Raji (cell line): ENCODE data around the gene MOV10.

Experiments used
- POLR2A ChIP-seq: IDR thresholded peaks from 2 replicates; pipeline ENCODE4 v1.6.1; 2011; ENCODE audit warnings: low read depth, low read length, control low read depth; ENCODE audit not compliant: insufficient read depth

MOV10 gene

DNA sequence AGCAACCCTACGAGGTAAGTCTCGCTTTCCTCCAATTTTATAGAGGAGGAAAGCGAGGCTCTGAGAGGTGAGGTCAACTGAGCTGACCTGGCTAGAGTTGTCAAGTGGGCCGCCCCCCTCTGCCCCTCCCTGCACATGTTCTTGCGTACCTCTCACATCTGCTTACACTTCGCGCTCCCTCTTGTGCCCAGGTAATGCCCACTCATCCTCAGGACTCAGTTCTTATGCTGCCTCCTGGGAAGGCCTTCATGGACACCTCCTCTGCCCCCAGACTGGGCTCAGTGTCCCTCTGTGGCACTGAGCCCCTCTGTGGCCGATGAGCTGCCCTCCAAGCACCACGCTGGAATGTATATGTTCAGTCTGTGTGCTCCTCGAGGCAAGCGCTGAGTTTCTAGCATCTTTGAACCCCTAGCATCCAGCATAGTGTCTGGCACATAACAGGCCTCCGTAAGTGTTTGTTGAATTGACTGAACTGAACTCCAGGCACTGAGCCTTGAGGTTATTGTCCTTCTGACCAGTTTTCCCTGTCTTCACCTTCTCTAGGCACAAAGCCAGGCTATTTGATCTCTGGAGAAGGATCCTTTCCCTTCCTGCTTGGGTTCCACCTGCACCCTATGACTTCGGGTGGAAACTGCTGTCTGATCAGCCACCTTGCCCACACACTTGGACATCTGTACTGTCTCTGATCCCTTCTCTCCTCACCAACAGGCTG, 13.5 kb downstream of the MOV10 start:
- TF ChIP-seq POLR2A, result no peak

DNA sequence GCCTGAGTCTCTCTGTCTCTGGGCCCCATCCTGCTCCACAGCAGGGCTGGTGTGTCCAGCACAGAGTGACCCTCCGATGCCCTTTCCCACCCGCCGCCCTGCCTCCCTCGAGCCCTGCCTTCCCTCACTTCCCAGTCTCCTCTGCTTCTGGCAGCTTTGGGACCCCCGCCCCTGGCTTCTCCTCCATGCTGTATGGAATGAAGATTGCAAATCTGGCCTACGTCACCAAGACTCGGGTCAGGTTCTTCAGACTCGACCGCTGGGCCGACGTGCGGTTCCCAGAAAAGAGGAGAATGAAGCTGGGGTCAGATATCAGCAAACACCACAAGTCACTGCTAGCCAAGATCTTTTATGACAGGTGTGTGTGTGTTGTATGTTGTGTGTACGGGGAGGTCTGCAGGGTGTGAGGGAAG, 14.3 kb downstream of the MOV10 start:
- TF ChIP-seq POLR2A, result no peak

DNA sequence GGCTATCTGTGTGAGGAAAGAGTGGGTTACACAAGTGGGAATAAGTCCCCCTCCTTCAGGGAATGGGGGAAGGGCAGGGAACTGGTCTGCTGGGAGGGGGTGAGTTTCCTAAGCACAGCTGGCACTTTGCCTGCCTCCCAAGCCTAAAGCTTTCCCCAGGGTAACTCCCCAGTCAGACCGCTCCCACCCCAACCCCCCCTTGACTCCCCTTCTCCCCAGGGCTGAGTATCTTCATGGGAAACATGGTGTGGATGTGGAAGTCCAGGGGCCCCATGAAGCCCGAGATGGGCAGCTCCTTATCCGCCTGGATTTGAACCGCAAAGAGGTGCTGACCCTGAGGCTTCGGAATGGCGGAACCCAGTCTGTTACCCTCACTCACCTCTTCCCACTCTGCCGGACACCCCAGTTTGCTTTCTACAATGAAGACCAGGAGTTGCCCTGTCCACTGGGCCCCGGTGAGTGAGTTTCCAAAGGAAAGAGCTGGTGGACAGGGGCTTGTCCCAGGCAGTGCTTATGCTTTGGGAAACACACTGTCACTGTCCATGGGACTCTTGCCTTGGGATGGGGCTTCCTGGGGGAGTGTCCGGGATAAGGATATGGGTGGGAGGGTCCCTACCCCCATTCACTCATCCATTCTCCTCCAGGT, 14.9 kb downstream of the MOV10 start:
- TF ChIP-seq POLR2A, result no peak

DNA sequence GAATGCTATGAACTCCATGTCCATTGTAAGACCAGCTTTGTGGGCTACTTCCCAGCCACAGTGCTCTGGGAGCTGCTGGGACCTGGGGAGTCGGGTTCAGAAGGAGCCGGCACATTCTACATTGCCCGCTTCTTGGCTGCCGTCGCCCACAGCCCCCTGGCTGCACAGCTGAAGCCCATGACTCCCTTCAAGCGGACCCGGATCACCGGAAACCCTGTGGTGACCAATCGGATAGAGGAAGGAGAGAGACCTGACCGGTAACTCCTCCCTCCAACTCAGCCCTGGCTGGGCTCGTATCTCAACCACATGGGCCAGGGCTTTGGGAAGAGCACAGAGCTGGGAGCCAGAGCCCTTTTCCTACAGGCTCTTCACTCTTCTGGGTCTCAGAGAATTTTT, 15.4 kb downstream of the MOV10 start:
- no peak for TF ChIP-seq POLR2A

DNA sequence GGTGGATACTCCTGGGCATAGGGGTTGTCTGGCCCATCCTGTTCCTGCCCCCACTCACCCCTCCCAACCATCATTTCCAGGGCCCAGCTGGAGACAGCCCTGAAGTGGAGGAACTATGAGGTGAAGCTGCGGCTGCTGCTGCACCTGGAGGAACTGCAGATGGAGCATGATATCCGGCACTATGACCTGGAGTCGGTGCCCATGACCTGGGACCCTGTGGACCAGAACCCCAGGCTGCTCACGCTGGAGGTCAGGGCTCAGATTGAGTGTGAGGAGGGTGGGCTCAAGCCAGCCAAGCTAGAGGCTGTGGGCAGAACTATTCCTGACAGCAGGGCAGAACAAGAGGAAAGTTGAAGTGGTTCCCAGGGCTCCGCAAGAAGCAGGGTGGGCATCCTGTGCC, 18.2 kb downstream of the MOV10 start:
- TF ChIP-seq POLR2A, result no peak

DNA sequence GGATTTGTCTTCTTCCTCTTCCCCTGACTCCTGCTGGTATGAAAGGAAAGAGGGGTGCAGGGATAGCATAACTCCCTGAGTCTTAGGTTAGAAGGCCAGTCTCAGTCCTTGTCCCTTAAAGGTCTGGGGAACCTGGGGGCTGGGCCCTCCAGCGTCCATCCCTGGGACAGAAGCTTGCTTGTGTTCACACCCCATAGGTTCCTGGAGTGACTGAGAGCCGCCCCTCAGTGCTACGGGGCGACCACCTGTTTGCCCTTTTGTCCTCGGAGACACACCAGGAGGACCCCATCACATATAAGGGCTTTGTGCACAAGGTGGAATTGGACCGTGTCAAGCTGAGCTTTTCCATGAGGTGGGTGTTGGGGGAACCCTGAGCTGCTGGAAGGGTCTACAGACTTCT, 19.4 kb downstream of the MOV10 start:
- TF ChIP-seq POLR2A, result no peak

DNA sequence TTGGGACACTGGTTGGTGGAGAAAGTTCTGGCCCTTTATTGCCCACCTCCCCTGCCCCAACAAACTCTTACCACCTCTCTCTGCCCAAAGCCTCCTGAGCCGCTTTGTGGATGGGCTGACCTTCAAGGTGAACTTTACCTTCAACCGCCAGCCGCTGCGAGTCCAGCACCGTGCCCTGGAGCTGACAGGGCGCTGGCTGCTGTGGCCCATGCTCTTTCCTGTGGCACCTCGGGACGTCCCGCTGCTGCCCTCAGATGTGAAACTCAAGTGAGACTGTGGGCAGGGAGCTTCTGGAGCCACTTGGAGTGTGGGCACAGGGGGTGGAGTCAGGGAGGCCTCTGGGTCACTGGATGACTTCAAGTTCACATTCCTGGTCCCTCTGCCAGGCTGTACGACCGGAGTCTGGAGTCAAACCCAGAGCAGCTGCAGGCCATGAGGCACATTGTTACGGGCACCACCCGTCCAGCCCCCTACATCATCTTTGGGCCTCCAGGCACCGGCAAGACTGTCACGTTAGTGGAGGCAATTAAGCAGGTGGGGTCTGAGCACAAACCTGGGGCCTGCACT, 20.0 kb downstream of the MOV10 start:
- no peak for TF ChIP-seq POLR2A

DNA sequence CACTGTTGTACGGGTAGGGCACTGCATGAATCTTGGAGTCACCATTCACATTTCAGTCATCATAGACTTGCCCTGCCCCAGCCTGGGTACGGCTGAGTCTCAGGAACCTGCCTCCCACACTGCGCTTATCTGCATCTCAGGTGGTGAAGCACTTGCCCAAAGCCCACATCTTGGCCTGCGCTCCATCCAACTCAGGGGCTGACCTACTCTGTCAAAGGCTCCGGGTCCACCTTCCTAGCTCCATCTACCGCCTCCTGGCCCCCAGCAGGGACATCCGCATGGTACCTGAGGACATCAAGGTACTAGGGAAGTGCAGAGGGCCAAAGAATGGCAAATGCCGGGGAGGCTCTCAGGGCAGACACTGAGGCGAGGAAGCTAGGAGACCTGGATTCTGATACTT, 20.8 kb downstream of the MOV10 start:
- no peak for TF ChIP-seq POLR2A

DNA sequence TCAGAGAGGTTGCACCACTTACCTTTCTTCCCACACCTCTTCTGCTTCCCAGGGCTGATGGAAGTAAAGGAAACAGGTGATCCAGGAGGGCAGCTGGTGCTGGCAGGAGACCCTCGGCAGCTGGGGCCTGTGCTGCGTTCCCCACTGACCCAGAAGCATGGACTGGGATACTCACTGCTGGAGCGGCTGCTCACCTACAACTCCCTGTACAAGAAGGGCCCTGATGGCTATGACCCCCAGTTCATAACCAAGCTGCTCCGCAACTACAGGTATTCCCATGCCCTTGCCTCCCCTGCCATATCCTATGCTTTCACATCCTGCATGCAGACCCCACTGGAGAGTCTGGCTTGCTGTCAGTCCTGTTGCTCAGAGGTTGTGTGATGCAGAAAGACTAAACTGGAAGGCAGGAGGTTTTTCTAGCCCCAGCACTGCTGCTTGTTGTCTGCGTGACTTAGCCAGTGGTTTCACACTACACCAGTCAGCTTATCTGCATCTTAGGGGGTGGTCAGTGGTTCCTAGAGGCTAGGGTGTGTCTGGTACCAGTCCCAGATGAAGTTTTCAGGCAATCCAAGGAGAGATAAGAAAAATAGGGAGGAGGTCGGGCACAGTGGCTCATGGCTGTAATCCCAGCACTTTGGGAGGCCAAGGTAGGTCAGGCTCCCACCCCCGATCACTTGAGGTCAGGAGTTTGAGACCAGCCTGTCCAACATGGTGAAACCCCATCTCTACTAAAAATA, 22.3 kb downstream of the MOV10 start:
- no peak for TF ChIP-seq POLR2A

DNA sequence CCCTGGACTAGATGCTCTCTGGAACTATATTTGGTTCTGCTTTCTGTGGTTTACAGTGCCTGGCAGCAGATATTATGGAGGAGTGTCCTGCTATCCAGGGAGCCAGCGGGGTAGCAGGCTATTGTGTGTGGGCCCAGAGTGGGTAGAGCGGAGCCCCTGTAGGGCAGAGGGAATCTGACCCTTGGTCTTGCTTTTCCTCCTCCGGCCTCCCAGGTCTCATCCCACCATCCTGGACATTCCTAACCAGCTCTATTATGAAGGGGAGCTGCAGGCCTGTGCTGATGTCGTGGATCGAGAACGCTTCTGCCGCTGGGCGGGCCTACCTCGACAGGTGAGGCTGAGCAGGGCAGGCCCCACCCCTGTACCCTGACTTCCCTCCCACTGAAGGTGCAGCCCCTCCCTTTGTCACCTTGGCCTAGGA, 23.3 kb downstream of the MOV10 start:
- no peak for TF ChIP-seq POLR2A

DNA sequence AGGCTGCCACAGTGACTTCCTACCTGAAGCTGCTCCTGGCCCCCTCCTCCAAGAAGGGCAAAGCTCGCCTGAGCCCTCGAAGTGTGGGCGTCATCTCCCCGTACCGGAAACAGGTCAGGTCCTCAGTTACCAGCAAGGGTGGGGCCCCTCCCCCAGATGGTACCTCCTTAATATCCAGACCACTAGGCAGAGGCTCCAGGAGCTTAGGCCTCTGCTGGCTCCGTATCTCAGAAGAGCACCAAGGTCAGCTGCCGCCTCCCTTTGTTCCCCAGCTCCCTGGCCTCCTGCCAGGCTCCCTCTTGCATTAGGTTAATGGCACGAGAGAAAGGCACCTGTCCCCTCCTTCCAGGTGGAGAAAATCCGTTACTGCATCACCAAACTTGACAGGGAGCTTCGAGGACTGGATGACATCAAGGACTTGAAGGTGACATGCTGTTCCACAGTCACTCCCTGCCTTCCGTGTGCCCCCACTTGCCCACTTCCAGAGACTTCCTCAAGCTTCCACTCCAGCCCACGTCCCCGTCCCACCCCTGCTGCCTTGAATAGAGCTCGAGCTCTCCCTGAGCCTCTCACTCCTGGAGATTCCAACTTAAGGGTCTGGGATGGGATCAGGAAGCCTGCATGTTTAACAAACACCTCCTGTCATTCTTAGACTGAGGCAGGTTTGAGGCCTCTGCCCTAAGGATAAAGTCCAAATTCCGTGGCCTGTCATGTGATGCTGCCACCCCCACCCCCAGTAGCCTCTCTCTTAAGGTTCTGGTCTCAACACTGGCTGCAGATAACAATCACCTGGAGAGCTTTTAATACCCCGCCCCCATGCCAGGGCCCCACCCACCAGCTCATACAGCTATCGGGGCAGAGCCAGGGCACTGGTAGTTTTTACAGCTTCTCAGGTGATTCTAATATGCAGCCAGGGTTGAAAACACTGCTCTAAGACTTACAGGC, 24.2 kb downstream of the MOV10 start:
- TF ChIP-seq POLR2A, result no peak

DNA sequence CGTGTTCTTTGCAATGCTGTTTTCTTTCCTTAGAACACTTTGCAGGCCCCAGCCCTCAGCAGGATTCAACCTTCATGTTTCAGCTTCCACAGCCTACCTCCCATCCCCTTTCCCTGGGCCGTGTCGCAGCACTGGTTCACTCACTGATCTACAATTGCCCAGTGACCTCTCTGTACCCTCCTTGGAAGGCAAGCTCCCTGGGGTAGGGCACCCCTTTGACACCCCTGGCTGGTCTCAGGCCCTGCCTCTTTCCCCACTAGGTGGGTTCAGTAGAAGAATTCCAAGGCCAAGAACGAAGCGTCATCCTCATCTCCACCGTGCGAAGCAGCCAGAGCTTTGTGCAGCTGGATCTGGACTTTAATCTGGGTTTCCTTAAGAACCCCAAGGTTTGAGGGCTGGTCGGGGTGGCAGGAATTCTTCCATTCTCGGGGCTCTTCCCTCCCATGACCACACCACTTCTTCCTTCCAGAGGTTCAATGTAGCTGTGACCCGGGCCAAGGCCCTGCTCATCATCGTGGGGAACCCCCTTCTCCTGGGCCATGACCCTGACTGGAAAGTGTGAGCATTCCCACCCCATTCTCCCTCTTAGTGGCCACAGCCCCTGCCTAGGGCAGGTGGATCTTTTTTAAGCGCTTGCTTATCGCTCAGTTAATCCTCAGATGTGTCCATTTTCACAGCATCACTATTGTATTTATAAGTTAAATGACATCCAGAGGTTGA, 25.1 kb downstream of the MOV10 start:
- no peak for TF ChIP-seq POLR2A

DNA sequence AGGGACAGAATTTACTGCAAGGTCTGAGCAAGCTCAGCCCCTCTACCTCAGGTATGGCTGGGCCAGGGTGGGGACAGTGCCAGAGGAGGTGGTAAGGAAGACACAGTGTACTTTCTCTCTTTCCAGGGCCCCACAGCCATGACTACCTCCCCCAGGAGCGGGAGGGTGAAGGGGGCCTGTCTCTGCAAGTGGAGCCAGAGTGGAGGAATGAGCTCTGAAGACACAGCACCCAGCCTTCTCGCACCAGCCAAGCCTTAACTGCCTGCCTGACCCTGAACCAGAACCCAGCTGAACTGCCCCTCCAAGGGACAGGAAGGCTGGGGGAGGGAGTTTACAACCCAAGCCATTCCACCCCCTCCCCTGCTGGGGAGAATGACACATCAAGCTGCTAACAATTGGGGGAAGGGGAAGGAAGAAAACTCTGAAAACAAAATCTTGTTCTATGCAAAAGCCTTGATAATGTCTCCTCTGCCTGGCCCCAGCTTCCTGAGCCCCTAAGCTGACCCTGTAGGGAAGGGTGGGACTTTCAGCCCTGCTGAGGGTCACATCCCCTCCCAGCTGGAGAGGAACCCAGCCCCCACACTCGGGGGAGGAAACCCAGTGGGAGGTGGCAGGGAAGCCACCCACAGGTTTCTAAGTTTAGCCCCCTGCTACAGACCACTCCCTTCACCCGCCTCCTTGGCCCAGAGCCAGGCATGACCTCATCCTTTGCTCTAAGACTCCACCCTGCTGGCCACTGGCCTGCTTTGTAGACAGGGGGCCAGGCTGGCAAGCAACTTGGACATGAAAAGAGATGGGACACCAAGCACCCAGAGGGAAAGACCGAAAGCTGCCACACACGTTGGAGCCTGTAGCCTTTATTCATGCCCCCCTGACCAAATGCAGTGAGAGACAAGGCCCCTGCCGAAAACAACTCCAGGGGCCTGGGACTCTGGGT, 26.1 kb downstream of the MOV10 start:
- no peak for TF ChIP-seq POLR2A
